Smooth muscle cell (in vitro differentiated cells): ENCODE data around the gene ALDH5A1. TPM values are rescaled to one million over a fixed set of nuclear protein-coding genes. Genes with fewer than 3 reads are reported as not detected.
"Not testable (repeated sequence)": the region's sequence is repeated elsewhere in the genome, so short reads cannot be mapped to it uniquely, and the experiment has no call there.

Source experiments
- DNase-seq: peaks from one replicate; lab custom pipeline; 2025; ENCODE audit not compliant: unreplicated experiment; lab: John Stamatoyannopoulos, UW
- H2AFZ ChIP-seq: fragments of 200-600 bp; sonication (generic); 2 replicates; pipeline ENCODE4 v1.6.0; 2016; ENCODE audit warnings: antibody characterized with exemption, low read depth, mild to moderate bottlenecking
- H3F3A ChIP-seq: fragments of 200-600 bp; sonication (generic); 2 replicates; pipeline ENCODE4 v1.6.0; 2017; ENCODE audit warnings: antibody characterized with exemption, low read depth
- H3K27ac ChIP-seq: fragments of 200-600 bp; sonication (generic); 2 replicates; pipeline ENCODE4 v1.5.1; 2016; ENCODE audit warnings: low read depth, mild to moderate bottlenecking
- H3K27me3 ChIP-seq: fragments of 200-600 bp; sonication (generic); 2 replicates; pipeline ENCODE4 v1.6.1; 2016; ENCODE audit warnings: low read depth, mild to moderate bottlenecking
- H3K36me3 ChIP-seq: fragments of 200-600 bp; sonication (generic); 2 replicates; pipeline ENCODE4 v1.5.1; 2016; ENCODE audit warnings: low read depth
- H3K4me1 ChIP-seq: fragments of 200-600 bp; sonication (generic); 2 replicates; pipeline ENCODE4 v1.5.1; 2016; ENCODE audit warnings: low read depth
- H3K4me2 ChIP-seq: fragments of 200-600 bp; sonication (generic); 2 replicates; pipeline ENCODE4 v1.6.0; 2016; ENCODE audit warnings: mild to moderate bottlenecking
- H3K4me3 ChIP-seq: fragments of 200-600 bp; sonication (generic); 2 replicates; pipeline ENCODE4 v1.5.1; 2016; ENCODE audit warnings: mild to moderate bottlenecking
- H3K79me2 ChIP-seq: fragments of 200-600 bp; sonication (generic); 2 replicates; pipeline ENCODE4 v1.6.0; 2016; ENCODE audit warnings: low read depth, mild to moderate bottlenecking
- H3K9ac ChIP-seq: fragments of 200-600 bp; sonication (generic); 2 replicates; pipeline ENCODE4 v1.6.0; 2016; ENCODE audit warnings: low read depth
- H3K9me3 ChIP-seq: fragments of 200-600 bp; sonication (generic); replicated peaks from 2 replicates; pipeline ENCODE4 v1.5.1; 2016; ENCODE audit warnings: low read depth
- H4K20me1 ChIP-seq: fragments of 200-600 bp; sonication (generic); 2 replicates; pipeline ENCODE4 v1.6.0; 2016; ENCODE audit warnings: low read depth
- WGBS: methylation state at CpG from one replicate; pipeline ENCODE4 v1.1.7; 2016; ENCODE audit warnings: low lambda C conversion rate; 5-methylcytosine and 5-hydroxymethylcytosine counted together
- polyA plus RNA-seq: library from polyadenylated mRNA; unstranded; fragments of >200 nt; fragmentation: Nextera tagmentation; extraction: Ambion mirVana; gene quantifications from 2 replicates; pipeline ENCODE4 v1.2.1, GENCODE V29; 2016
- total RNA-seq: library from RNA; depleted of rRNA; stranded (reverse); fragments of >200 nt; gene quantifications from 2 replicates; pipeline ENCODE4 v1.2.3, GENCODE V29; 2014
- TF ChIP-seq, protein P1 (sequence below): fragments of 200-600 bp; sonication (generic); IDR thresholded peaks from 2 replicates; pipeline ENCODE4 v1.5.1; 2017; ENCODE audit warnings: borderline replicate concordance, mild to moderate bottlenecking, antibody characterized with exemption; ENCODE audit not compliant: insufficient read depth, poor library complexity, severe bottlenecking

Gene ALDH5A1
- total and polyA plus RNA-seq, 2 experiments from 2014 or later = 1.7 to 3.0 TPM

DNA sequence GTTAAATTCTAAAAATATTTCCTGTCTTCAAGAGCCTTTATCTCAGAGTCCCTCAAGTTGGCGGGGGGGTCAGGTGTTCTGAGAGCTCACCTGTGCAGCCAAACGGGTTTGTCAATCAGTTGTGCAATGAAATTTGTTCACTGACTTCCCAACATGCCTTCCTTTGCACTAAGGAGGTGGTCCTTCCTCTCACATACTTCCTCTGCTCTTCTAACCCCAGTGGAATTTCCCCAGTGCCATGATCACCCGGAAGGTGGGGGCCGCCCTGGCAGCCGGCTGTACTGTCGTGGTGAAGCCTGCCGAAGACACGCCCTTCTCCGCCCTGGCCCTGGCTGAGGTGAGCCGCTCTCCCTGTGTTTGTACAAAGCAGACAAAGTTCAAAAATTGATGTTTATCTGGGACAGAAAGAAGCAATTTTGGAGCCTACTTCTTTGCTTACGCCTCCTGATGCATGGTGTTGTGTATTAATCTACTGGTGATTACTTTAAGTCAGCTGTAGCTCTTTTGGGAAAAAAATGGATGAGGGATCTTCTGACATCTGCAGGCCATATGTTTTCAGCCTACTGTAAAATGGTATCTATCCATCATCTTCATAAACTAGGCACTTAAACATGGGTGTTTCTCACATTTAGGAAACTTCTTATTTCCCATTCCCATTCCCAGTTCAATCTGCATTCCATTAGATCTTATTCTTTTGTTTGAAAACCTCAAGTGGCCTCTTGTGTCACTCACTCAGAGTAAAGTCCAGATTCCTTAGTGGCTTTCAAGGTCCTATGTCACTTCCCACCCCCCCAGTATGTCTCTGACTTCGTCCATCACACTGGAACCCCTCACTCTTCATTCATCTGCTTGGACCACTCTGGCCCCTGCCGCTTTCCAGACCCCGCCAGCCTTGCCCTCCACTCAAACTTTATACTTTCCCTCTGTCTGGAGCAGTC is 10.1 kb downstream of the ALDH5A1 start:
- H3K9me3 ChIP-seq = no peaks in the 10 kb centered on the region
- H3K9ac ChIP-seq = no peak overlapping the region
- H3K27me3 ChIP-seq = no peaks in the 10 kb centered on the region
- H3F3A ChIP-seq = no peaks in the 10 kb centered on the region
- DNase-seq = no peak
- H3K27ac ChIP-seq = no peak overlapping the region
- H2AFZ ChIP-seq = no peak overlapping the region
- H4K20me1 ChIP-seq = no peaks in the 10 kb centered on the region
- TF ChIP-seq, protein P1, sequence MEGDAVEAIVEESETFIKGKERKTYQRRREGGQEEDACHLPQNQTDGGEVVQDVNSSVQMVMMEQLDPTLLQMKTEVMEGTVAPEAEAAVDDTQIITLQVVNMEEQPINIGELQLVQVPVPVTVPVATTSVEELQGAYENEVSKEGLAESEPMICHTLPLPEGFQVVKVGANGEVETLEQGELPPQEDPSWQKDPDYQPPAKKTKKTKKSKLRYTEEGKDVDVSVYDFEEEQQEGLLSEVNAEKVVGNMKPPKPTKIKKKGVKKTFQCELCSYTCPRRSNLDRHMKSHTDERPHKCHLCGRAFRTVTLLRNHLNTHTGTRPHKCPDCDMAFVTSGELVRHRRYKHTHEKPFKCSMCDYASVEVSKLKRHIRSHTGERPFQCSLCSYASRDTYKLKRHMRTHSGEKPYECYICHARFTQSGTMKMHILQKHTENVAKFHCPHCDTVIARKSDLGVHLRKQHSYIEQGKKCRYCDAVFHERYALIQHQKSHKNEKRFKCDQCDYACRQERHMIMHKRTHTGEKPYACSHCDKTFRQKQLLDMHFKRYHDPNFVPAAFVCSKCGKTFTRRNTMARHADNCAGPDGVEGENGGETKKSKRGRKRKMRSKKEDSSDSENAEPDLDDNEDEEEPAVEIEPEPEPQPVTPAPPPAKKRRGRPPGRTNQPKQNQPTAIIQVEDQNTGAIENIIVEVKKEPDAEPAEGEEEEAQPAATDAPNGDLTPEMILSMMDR = no peak
- H3K4me1 ChIP-seq = no peaks in the 10 kb centered on the region
- H3K36me3 ChIP-seq = no peaks in the 10 kb centered on the region
- no peaks in the 10 kb centered on the region for H3K79me2 ChIP-seq
- no peak overlapping the region for H3K4me3 ChIP-seq
- H3K4me2 ChIP-seq = no peak overlapping the region
- 85% methylated on average over 14 of the region's 14 CpGs for WGBS

DNA sequence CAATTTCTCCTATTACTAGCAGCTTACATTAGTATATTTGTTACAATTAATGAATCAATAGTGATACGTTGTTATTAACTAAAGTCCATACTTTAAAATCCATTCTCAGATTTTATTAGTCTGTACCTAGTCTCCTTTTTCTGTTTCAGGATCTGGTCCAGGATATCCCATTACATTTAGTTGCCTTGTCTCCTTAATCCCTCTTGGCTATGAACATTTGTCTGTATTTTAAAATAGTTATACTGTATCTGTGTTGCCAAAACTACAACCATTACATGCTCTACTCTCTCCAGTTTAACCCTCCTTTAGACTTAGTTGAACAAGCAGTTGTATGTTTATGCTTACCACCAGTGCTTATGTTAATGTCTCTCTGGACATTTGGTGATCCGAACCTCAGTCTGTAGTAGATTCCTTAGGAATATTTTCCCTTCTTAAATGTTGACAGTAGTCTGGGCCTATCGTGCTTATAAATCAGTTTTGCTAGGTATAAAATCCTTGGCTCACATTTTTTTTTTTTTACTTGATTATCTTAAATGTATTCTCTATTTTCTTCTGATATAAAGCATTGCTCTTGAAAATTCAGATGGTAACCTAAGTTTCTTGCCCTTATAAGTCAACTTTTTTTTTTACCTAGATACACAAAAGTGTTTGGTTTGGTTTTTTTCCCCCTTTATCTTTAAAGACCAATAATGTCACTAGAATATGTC is 12.2 kb downstream of the ALDH5A1 start:
- Histone ChIP-seq H3K27ac (no peak overlapping the region), H3K9ac (no peak overlapping the region), H3F3A (no peaks in the 10 kb centered on the region), H3K4me1 (no peaks in the 10 kb centered on the region), H3K4me3 (no peak overlapping the region), H4K20me1 (no peaks in the 10 kb centered on the region), H3K9me3 (no peaks in the 10 kb centered on the region), H3K4me2 (no peak overlapping the region), H2AFZ (no peak overlapping the region), H3K36me3 (no peaks in the 10 kb centered on the region), H3K27me3 (no peaks in the 10 kb centered on the region), H3K79me2 (no peaks in the 10 kb centered on the region)
- TF ChIP-seq, protein P1 = no peak
- DNase-seq = no peak
- 91% methylated on average over 3 of the region's 3 CpGs for WGBS

DNA sequence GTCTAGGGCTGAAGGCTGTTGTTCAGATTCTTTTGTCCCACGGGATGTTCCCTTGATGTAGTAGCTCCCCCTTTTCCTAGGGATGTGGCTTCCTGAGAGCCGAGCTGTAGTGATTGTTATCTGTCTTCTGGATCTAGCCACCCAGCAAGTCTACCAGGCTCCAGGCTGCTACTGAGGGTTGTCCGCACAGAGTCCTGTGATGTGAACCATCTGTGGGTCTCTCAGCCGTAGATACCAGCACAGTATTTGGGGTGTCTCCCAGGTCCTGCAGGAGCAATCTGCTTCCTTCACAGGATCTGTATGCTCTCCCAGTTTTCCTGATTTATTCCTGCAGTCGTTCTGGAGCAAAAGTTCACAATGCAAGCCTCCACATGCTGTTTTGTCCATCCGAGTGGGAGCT is 17.2 kb downstream of the ALDH5A1 start:
- H4K20me1 ChIP-seq, H3K79me2 ChIP-seq, DNase-seq, H3K36me3 ChIP-seq, H3K4me2 ChIP-seq, H3F3A ChIP-seq, H3K9me3 ChIP-seq, H3K27me3 ChIP-seq, H3K4me1 ChIP-seq, H3K4me3 ChIP-seq, H2AFZ ChIP-seq, H3K27ac ChIP-seq, H3K9ac ChIP-seq: not testable (repeated sequence)
- 66% methylated on average over 6 of the region's 6 CpGs for WGBS

- Histone ChIP-seq H3K4me3 (no peak overlapping the region), H2AFZ (no peak overlapping the region), H3K79me2 (no peaks in the 10 kb centered on the region), H3K9ac (no peak overlapping the region), H3K27ac (no peak overlapping the region), H3K4me1 (no peaks in the 10 kb centered on the region), H3K9me3 (no peaks in the 10 kb centered on the region), H3F3A (no peaks in the 10 kb centered on the region), H3K36me3 (no peaks in the 10 kb centered on the region), H4K20me1 (no peaks in the 10 kb centered on the region), H3K4me2 (no peak overlapping the region), H3K27me3 (no peaks in the 10 kb centered on the region)
- 88% methylated on average over 4 of the region's 4 CpGs for WGBS
- TF ChIP-seq, protein P1 = no peak
- DNase-seq = no peak
Measured at GRCh38 chr6:24513602-24514001, 18.8 kb downstream of the ALDH5A1 start.
